Stimulated activated CD8-positive, alpha-beta memory T cell treated with anti-CD3 and anti-CD28 coated beads, Interleukin-2, amount 100 ng/mL, for 1 hour (primary cell): ENCODE results near the gene CD9.

Experiments
- DNase-seq, 2 donors: peaks; one replicate each; pipeline ENCODE4 v3.0.0-alpha.2; 2020; ENCODE audit warnings: low read depth in 2 of 2

CD9 gene

DNA sequence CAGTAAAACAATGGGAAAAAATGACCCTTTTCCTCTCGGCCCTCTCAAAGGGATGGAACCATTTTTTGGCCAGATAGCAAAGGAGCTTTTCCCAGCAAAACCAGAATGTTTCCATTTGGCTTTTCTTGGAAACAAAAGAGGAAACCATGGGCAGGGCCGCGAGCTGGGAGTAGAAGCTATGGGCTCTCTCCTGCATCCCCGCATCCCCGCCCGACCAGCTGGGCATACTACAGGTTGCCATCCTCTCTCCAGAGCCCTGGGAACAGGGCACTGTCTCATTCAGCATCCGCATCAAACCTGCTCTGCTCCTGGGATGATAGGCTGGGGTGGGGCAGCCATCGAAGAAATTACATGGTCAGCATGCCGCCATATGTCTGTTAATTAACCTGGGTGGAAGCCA is 20.9 kb downstream of the CD9 start:
- no peak for DNase-seq

- no peak for DNase-seq
Measured at GRCh38 chr12:6222078-6222654, 22.0 kb downstream of the CD9 start.

DNA sequence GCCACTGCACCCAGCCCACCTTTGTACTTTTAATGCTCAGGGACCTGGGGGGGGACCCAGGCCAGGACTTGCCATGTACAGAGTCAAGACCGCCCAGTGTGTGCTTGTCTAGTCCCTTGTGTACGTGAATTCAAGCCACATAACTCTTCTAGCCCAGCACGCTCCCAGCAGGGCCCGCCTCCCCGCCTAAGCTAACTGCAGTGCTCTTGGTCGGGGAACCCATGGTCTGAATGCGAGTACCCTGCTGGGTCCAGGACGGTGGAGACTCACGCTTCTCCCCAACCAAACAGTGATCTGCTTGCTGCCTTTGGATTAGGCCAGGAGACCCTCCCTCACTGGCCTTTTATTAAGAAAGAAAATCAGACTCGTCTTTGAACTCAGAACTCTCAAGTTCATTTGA is 23.3 kb downstream of the CD9 start:
- no peak for DNase-seq

DNA sequence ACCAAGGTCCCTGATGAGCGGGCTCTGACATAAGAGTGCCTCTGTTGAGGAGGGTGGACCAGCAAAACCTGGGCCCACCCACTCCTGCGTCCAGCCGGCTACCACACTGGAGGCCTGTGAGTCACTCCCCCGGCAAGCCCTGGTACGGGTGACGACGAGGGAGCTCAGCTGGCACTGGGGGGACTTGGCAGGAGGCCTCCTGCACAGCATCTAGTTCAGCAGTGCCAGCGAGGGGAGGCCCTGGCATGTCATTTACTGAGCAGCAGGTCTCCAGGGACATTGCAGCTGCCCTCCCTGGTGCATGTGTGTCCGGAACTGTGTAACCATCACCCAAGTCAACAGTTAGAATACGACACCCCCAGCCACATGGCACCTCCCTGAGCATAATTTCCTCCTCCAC is 24.4 kb downstream of the CD9 start:
- no peak for DNase-seq

DNA sequence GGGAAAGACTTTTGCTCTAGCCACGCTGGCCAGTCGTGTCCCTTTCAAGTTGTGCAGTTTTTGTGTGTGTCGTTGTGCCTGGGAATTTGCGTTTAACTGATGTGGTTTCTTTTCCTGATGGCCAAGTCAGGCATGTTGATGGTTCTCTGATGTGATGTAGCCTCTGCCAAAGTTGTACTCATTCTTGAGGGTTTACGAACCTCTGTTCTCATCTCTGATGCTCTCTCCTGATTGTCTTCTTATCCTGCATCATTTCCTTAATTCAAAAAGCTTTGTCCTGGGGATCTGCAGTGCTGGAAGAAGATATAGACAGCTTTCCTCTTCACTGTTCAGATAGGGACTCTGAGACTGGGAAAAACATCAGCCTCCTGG is 25.4 kb downstream of the CD9 start:
- DNase-seq, result no peak

- DNase-seq, result no peak
Measured at GRCh38 chr12:6226002-6226678, 25.9 kb downstream of the CD9 start.

GRCh38 chr12:6226679-6227051 is 26.5 kb downstream of the CD9 start:
- no peak for DNase-seq

- DNase-seq, result no peak
Measured at GRCh38 chr12:6228535-6229223, 28.5 kb downstream of the CD9 start.

- DNase-seq, result no peak
Measured at GRCh38 chr12:6229224-6230218, 29.3 kb downstream of the CD9 start.

GRCh38 chr12:6230321-6231110 is 30.3 kb downstream of the CD9 start:
- peak; percentile 47 to 53 for DNase-seq

DNA sequence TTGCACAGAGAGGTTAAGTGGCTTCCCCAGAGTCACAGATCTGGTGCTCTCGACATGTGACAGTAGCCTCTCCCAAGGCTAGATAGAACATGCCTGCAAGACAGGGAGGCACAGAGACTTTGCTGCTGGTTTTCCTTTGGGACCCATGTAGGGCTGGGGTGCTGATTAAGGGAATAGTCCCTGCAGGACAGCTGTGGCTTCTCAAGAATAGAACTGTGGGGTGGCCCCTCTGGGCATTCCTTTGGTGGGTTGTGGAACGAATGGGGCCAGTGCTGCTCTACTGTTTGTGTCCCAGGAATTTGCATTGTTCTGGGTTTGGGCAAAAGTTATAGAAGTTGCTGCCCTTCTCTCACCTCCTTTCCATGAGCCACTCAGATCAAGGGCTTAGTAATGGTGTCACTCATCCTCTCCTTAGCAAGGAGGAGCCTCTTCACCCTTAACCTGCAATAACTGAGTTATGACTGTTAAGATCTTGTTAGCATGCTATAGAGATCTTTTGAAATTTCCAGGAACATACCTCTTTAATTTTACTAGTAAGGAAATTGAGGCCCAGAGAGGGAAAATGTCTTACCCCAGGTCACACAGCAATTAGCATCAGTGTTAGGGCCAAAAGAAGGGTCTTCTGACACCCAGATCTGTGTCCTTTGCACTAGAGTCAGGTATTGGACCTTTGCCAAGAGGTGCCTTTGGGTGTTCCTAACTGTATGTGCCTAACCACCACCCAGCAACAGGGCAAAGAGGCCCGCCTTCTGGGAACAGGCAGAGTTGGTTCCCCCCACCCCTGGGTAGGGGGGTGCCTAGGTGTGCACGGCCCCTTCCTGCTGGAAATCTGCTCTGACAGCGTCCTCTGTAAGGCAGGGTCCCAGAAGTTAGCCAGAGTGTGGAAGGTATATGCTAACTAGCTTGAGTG is 31.4 kb downstream of the CD9 start:
- no peak for DNase-seq

- no peak for DNase-seq
Measured at GRCh38 chr12:6233121-6233971, 33.1 kb downstream of the CD9 start.

DNA sequence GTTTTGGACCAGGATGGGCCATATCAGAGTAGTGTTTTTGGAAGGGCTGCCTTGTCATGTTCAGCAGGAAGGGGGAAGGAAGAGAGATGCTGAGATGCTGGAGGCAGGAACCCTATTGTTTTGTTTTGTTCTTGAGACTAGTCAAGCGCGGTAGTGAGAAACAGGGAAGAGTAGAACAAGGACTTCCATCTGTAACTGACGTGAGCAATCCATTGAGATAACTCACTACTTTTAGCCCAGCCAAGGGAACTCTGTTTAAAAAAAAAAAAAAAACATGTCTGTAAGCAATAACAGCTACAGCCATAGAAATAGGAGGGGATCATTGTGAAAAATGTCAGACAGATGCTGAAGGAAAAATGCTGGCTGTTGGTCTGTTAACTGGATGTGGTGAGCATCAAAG is 34.0 kb downstream of the CD9 start:
- no peak for DNase-seq

GRCh38 chr12:6234906-6235305 is 34.7 kb downstream of the CD9 start:
- DNase-seq, result no peak

DNA sequence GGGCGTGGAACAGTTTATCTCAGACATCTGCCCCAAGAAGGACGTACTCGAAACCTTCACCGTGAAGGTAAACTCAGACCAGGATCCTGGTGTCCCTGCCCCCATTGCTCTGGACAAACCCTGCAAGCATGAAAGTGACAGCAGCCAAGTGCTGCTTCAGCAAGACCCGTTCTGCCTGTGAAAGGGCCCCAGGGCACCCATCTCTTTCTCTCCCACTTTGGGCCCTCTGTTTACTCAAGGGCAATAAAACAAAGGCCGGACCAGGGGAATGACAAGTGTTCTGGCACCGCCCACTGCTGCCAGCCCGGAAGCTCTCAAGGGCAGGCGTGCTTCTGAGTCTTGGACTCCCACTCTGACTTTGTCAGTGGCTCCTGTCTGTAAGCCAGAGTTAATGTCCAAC is 35.3 kb downstream of the CD9 start:
- DNase-seq, result no peak

DNA sequence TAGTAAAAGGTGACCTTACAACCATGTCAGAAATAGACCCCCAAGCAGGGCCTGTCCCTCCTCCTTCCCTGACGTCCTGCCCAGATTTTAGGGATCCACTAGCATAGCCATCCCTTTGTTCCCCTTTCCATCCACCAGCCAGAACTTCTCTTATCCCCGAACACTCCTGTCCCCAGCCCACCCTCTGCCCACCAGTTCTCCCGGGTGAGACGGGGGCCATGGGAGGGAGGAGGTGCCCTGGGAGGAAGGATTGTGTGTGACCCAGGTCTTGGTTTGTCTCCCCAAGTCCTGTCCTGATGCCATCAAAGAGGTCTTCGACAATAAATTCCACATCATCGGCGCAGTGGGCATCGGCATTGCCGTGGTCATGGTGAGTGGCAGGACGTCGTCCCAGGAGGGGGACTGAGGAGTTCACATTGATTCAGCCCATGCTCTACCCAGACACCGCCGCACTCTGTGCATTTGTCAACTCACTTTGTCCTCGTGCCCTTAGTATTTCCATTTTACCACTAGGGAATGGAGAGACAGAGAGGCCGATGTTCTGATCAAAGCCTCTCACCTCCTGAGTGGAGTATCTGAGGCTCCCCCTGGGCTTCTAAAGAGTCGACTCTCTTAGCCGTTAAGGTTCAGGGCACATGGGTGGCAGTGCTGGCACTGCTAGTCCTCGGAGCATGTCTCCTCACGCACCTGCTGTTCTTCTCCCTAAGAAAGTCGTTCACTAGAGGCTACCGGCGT is 35.9 kb downstream of the CD9 start:
- no peak for DNase-seq

DNA sequence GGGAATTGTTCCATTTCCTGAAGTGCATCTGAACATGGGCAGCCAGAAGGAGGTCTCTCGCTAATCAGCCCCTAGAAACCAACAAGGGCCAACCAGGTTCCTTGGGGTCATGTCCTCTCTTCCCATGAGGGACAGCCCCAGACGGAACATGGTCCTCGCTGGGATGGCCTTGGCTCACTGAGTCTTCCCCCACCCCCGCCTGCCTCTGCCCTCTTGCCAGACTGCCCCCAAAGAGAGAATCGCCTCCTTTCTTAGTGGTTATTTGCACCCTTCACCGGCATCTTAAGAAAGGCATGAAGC is 36.4 kb downstream of the CD9 start:
- DNase-seq, result no peak

DNA sequence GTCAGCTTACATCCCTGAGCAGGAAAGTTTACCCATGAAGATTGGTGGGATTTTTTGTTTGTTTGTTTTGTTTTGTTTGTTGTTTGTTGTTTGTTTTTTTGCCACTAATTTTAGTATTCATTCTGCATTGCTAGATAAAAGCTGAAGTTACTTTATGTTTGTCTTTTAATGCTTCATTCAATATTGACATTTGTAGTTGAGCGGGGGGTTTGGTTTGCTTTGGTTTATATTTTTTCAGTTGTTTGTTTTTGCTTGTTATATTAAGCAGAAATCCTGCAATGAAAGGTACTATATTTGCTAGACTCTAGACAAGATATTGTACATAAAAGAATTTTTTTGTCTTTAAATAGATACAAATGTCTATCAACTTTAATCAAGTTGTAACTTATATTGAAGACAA is 37.6 kb downstream of the CD9 start:
- no peak for DNase-seq

DNA sequence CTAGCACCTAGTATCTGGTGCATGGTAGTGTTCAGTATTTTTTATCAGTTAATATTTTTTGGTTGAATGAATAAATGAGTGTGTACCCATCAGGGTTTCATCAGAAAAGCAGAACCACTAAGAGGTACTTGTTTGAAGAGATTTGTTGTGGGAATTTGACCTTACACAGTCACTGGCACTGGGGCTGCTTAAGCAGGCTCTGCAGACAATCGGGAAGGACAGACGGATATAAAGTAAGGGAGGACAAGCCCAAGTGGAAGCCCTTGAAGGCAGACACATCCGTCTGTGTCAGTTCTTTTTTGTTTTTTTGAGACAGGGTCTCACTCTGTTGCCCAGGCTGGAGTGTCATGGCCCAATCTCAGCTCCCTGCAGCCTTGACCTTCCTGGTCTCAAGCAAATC is 38.7 kb downstream of the CD9 start:
- DNase-seq, result no peak
